ENCODE results near the gene DCAF15. TPM values are rescaled to one million over a fixed set of nuclear protein-coding genes. Genes with fewer than 3 reads are reported as not detected.

The DCAF15 gene
- total RNA-seq, 2 donors from 2014 or later: 7.0 to 20.4 TPM

DNA sequence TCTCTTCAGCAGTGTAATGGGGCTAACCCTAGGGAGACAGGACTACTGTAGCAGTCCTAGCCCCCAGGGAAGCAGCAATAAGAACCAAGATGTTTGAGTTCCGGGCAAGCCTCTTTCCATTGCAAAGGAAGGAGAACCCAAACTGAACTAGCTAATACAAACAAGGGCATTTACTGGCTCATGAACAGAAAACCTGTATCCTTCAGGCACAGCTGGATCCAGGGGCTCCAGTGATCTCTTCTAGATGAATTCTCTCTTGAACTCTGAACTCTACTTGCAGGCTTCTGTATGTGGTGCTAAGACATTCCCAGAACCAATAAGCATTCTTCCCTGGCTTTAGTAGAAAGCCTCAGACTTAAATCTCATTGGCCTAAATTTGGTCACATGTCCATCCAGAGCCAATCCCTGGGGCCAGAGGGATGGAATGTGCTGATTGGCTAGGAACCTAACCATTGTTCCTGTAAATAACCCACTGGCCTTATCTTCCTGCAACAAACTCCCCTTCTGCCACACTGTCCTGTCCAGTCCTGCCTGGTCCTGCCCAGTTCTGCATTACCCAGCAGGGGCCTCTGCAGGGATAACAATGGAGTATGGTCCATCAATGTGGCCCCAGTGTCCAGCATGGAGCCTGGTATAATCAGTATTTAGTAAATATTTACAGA lies 10.2 kb upstream of the DCAF15 start:
- 90 to 95% methylated on average over 1 of the region's 1 CpG for WGBS, 2 donors
- H3K27ac ChIP-seq: no peak overlapping the region
- intact Hi-C loops (cut with DNase I): no loop called here

DNA sequence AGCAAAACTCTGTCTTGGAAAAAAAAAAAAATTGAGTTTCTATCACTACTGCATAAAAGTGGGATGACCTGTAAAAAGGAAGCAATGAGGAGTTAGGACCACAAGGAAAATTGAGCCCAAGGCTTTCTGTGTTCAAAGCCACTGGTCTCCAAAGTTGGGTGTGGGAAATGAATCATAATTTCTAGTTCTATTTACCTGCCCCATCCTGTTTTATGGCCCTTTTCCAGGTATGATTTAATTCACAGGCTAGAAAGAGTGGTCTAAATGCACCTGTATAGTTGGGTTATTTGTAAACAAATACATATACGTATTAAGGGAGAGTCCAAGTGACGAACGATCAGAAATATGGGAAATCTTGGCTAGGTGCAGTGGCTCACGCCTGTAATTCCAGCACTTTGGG lies 5.9 kb upstream of the DCAF15 start:
- no peaks in the 10 kb centered on the region for H3K36me3 ChIP-seq (replicated peaks in 1 of 2; ENCODE audit: insufficient read depth in 1 of 2, low read depth in 2 of 2)
- TF ChIP-seq POLR2A (IDR thresholded peaks at IDR 0.05): no peak
- TF ChIP-seq CTCF (IDR thresholded peaks at IDR 0.05): no peak
- H3K4me1 ChIP-seq: no peaks in the 10 kb centered on the region
- no peaks in the 10 kb centered on the region for H3K27me3 ChIP-seq
- DNase-seq (no peak), ATAC-seq (no peak)
- intact Hi-C loops (cut with DNase I): no loop called here
- no peaks in the 10 kb centered on the region for H3K9me3 ChIP-seq
- H3K27ac ChIP-seq: no peak overlapping the region
- H3K4me3 ChIP-seq: no peak overlapping the region
- 88 to 92% methylated on average over 4 of the region's 4 CpGs for WGBS, 2 donors

More for the DNA sequence above, 10.2 kb upstream of the DCAF15 start:
- Histone ChIP-seq H3K9me3 (no peaks in the 10 kb centered on the region), H3K4me1 (no peaks in the 10 kb centered on the region), H3K27me3 (no peaks in the 10 kb centered on the region), H3K4me3 (no peak overlapping the region), H3K36me3 (replicated peaks in 1 of 2; ENCODE audit: insufficient read depth in 1 of 2, low read depth in 2 of 2) (no peaks in the 10 kb centered on the region)
- DNase-seq: no peak
- ATAC-seq: no peak
- TF ChIP-seq POLR2A (IDR thresholded peaks at IDR 0.05): no peak
- no peak for TF ChIP-seq CTCF (IDR thresholded peaks at IDR 0.05)

DNA sequence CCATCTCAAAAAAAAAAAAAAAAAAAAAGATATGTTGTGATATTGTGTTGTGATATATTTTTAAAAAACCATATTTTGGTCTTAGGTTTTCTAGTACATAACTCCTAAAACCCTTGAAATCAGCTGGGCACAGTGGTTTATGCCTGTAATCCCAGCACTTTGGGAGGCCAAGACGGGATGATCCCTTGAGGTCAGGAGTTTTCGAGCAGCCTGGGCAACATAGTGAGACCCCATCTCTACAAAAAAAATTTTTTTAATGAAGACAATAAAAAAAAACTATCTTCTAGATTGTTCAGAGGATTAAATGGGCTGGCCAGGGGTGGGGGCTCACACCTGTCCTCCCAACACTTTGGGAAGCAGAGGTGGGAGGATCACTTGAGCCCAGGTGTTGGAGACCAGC lies 1.3 kb upstream of the DCAF15 start:
- DNase-seq (no peak), ATAC-seq (no peak)
- intact Hi-C loops (cut with DNase I): no loop called here
- H3K4me1 ChIP-seq: peaks cover 11% of the 10 kb centered on the region
- H3K27ac ChIP-seq: no peak overlapping the region
- H3K27me3 ChIP-seq: no peaks in the 10 kb centered on the region
- 74 to 78% methylated on average over 2 of the region's 2 CpGs for WGBS, 2 donors
- H3K36me3 ChIP-seq (replicated peaks in 1 of 2; ENCODE audit: insufficient read depth in 1 of 2, low read depth in 2 of 2): peaks cover 0 to 2% of the 10 kb centered on the region in 2 donors
- no peak overlapping the region for H3K4me3 ChIP-seq
- TF ChIP-seq POLR2A (IDR thresholded peaks at IDR 0.05): no peak
- TF ChIP-seq CTCF (IDR thresholded peaks at IDR 0.05): no peak
- no peaks in the 10 kb centered on the region for H3K9me3 ChIP-seq

- 12 to 13% methylated on average over 17 to 20 of the region's 20 CpGs for WGBS, 2 donors
These were observed 533 bp upstream of the DCAF15 start for GRCh38 chr19:13951799-13952153.

More at GRCh38 chr19:13951799-13952153, 533 bp upstream of the DCAF15 start:
- H3K4me1 ChIP-seq: peaks cover 11% of the 10 kb centered on the region
- no peaks in the 10 kb centered on the region for H3K27me3 ChIP-seq
- no peaks in the 10 kb centered on the region for H3K9me3 ChIP-seq
- peaks cover 6 to 9% of the 10 kb centered on the region in 2 donors for H3K36me3 ChIP-seq (replicated peaks in 1 of 2; ENCODE audit: insufficient read depth in 1 of 2, low read depth in 2 of 2)
- no peak for DNase-seq
- ATAC-seq: no peak
- H3K27ac ChIP-seq: no peak overlapping the region
- intact Hi-C loops (cut with DNase I): no loop called here
- TF ChIP-seq CTCF (IDR thresholded peaks at IDR 0.05) (no peak), POLR2A (IDR thresholded peaks at IDR 0.05) (no peak)
- no peak overlapping the region for H3K4me3 ChIP-seq

All from body of pancreas (tissue), 4 donors.